Measurements from ENCODE around the gene FCN2.

The FCN2 gene

DNA sequence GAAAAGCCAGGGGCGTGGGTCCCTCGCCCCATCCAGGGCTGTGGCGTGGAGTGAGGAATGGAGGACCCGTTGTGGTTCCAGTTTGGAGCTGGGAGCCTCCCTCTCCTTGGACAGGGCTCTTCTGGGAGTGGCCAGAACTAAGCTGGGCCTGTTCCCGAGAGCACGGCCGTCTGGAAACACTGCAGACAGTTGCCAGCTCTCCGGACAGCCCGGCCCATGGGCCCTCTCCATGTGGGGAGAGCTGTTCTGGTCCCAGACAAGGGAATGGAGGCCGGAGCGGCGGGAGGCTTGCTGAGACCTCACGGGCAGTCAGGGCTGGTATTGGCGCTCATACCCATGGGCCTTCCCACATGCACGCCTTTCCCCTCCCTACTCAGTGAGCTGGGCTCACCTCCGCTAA is 45.2 kb upstream of the FCN2 start:
- TF ChIP-seq, protein P1, sequence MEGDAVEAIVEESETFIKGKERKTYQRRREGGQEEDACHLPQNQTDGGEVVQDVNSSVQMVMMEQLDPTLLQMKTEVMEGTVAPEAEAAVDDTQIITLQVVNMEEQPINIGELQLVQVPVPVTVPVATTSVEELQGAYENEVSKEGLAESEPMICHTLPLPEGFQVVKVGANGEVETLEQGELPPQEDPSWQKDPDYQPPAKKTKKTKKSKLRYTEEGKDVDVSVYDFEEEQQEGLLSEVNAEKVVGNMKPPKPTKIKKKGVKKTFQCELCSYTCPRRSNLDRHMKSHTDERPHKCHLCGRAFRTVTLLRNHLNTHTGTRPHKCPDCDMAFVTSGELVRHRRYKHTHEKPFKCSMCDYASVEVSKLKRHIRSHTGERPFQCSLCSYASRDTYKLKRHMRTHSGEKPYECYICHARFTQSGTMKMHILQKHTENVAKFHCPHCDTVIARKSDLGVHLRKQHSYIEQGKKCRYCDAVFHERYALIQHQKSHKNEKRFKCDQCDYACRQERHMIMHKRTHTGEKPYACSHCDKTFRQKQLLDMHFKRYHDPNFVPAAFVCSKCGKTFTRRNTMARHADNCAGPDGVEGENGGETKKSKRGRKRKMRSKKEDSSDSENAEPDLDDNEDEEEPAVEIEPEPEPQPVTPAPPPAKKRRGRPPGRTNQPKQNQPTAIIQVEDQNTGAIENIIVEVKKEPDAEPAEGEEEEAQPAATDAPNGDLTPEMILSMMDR (IDR thresholded peaks at IDR 0.05; ENCODE audit: control extremely low read depth, extremely low read depth, low read depth, missing control alignments): no peak
- ChIA-PET POLR2A (no interaction called here), CTCF (no interaction called here)

GRCh38 chr9:134835987-134836386 is 44.6 kb upstream of the FCN2 start:
- ChIA-PET POLR2A (no interaction called here), CTCF (no interaction called here)
- no peak for DNase-seq (ENCODE audit: extremely low spot score)
- TF ChIP-seq, protein P1 (IDR thresholded peaks at IDR 0.05; ENCODE audit: control extremely low read depth, extremely low read depth, low read depth, missing control alignments): no peak

More for the DNA sequence above, 45.2 kb upstream of the FCN2 start:
- DNase-seq (ENCODE audit: extremely low spot score): no peak

- no peak for DNase-seq (ENCODE audit: extremely low spot score)
- POLR2A ChIA-PET: no interaction called here
- CTCF ChIA-PET: no interaction called here
- TF ChIP-seq, protein P1 (IDR thresholded peaks at IDR 0.05; ENCODE audit: control extremely low read depth, extremely low read depth, low read depth, missing control alignments): no peak
Observed at GRCh38 chr9:134836406-134836970, 44.1 kb upstream of the FCN2 start.

- CTCF ChIA-PET: no interaction called here
- DNase-seq (ENCODE audit: extremely low spot score): no peak
- POLR2A ChIA-PET: no interaction called here
- TF ChIP-seq, protein P1 (IDR thresholded peaks at IDR 0.05; ENCODE audit: control extremely low read depth, extremely low read depth, low read depth, missing control alignments): no peak
Observed at GRCh38 chr9:134837529-134837928, 43.1 kb upstream of the FCN2 start.

GRCh38 chr9:134838651-134839454 is 41.8 kb upstream of the FCN2 start:
- CTCF ChIA-PET: no interaction called here
- DNase-seq (ENCODE audit: extremely low spot score): no peak
- POLR2A ChIA-PET: no interaction called here
- TF ChIP-seq, protein P1 (IDR thresholded peaks at IDR 0.05; ENCODE audit: control extremely low read depth, extremely low read depth, low read depth, missing control alignments): no peak

DNA sequence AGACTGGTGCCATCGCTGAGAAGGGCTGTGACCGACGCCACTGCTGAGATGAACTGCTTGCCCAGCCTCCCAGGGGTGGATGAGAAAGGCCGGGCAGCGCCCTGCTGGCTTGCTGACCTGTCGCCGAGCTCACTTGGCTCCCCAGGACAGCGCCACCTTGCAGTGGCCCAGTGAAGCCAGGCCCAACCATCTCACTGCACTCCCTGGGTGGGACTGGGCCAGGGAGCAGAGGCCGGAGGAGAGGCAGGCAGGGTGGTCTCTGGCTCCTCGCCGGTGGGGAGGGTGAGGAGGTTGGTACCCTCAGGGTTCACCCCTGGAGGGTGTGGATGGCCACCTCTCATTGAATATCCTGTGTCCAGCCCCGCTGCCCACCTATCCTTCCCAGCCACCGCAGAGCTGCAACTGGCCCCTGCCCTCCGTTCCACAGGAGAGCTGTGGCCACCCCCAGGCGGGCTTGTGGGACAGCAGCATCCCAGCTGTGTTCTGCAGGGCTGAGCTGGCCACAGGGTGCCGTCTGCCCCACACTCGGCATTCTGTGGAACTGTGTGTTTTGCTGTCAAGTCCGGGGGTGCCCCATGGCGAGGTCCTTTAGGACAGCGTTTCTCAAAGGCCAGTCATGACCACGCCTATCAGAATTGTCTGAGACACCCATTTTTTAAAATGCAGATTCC is 41.0 kb upstream of the FCN2 start:
- no peak for DNase-seq (ENCODE audit: extremely low spot score)
- ChIA-PET CTCF (interaction anchor here (1.0 kb wide), 1 partner anchor 18 kb away, joined by 3 read pairs; no protein-coding TSS in a partner anchor), POLR2A (no interaction called here)
- TF ChIP-seq, protein P1 (IDR thresholded peaks at IDR 0.05; ENCODE audit: control extremely low read depth, extremely low read depth, low read depth, missing control alignments): no peak
